ENCODE measurements around the gene PCARE.

GRCh38 chr2:29057006-29057405 lies 17.3 kb downstream of the PCARE start:
- no peak for TF ChIP-seq CTCF (IDR thresholded peaks at IDR 0.05)
- no peak for TF ChIP-seq POLR2A (IDR thresholded peaks at IDR 0.05)
